ENCODE data around the gene KY. TPM values are rescaled to one million over a fixed set of nuclear protein-coding genes. Genes with fewer than 3 reads are reported as not detected.

The KY gene
- total and polyA plus RNA-seq, 2 of the 8 experiments (the other 6 are each of a cell fraction or from before 2014, with no cell fraction given) = not detected

- TF ChIP-seq CHD7 (IDR thresholded peaks at IDR 0.05; ENCODE audit: insufficient replicate concordance, low read length) (no peak), SP2 (IDR thresholded peaks at IDR 0.05; ENCODE audit: low read length) (no peak)
Measured at GRCh38 chr3:134655706-134656105, 4.9 kb upstream of the KY start (continued).

All from H1 (cell line).